ENCODE measurements around the gene B9D1. TPM values are rescaled to one million over a fixed set of nuclear protein-coding genes. Genes with fewer than 3 reads are reported as not detected.
A peak's percentile ranks its signal among the peaks of the same experiment; 100 is the strongest.

B9D1 gene
- total and polyA plus RNA-seq, 11 donors = 5.6 to 27.9 (median 10.7) TPM

- H3K4me1 ChIP-seq = peaks cover 10 to 43% (median 33%) of the 10 kb centered on the region in 12 donors
- H3K9me3 ChIP-seq = no peaks in the 10 kb centered on the region
- TF ChIP-seq CTCF (IDR thresholded peaks at IDR 0.05) = no peak
- no peak for TF ChIP-seq POLR2A (IDR thresholded peaks at IDR 0.05)
- H3K4me3 ChIP-seq = no peak overlapping the region
- no peaks in the 10 kb centered on the region for H3K27me3 ChIP-seq
- no peak overlapping the region for H3K27ac ChIP-seq
- intact Hi-C loops (cut with DNase I) = loop anchor here in 1 of 10 donors (5.0 kb wide), 1 partner anchor 87 kb away; no protein-coding TSS in a partner anchor
- H3K36me3 ChIP-seq = no peaks in the 10 kb centered on the region
- WGBS, 4 donors = 96 to 97% (median 97%) methylated on average over 9 of the region's 9 CpGs
- DNase-seq (peak in 1 of 5 donors; percentile 17), ATAC-seq (no peak)
Observed at GRCh38 chr17:19348806-19349205, 13.7 kb downstream of the B9D1 start.

GRCh38 chr17:19348081-19348650 lies 14.4 kb downstream of the B9D1 start:
- Histone ChIP-seq H3K4me3 (no peak overlapping the region), H3K27ac (peak overlapping the region in 1 of 12 donors; percentile 87), H3K4me1 (peaks cover 10 to 48% (median 33%) of the 10 kb centered on the region in 12 donors), H3K27me3 (no peaks in the 10 kb centered on the region), H3K9me3 (no peaks in the 10 kb centered on the region), H3K36me3 (no peaks in the 10 kb centered on the region)
- ATAC-seq = no peak
- intact Hi-C loops (cut with DNase I) = loop anchor here in 1 of 10 donors (5.0 kb wide), 1 partner anchor 86 kb away; no protein-coding TSS in a partner anchor
- no peak for TF ChIP-seq CTCF (IDR thresholded peaks at IDR 0.05)
- 87 to 93% (median 89%) methylated on average over 9 of the region's 9 CpGs for WGBS, 4 donors
- DNase-seq = peak in 1 of 5 donors; percentile 7

GRCh38 chr17:19347323-19348080 lies 15.0 kb downstream of the B9D1 start:
- Histone ChIP-seq H3K27me3 (no peaks in the 10 kb centered on the region), H3K36me3 (no peaks in the 10 kb centered on the region), H3K4me1 (peaks cover 10 to 54% (median 33%) of the 10 kb centered on the region in 12 donors), H3K4me3 (no peak overlapping the region), H3K9me3 (no peaks in the 10 kb centered on the region), H3K27ac (peak overlapping the region; percentile 26 to 87 (median 74))
- TF ChIP-seq CTCF (IDR thresholded peaks at IDR 0.05) = no peak
- no peak for TF ChIP-seq POLR2A (IDR thresholded peaks at IDR 0.05)
- ATAC-seq (no peak), DNase-seq (no peak)
- intact Hi-C loops (cut with DNase I) = loop anchor here in 1 of 10 donors (5.0 kb wide), 1 partner anchor 85 kb away; no protein-coding TSS in a partner anchor
- 58 to 88% (median 85%) methylated on average over 5 to 13 of the region's 13 CpGs for WGBS, 4 donors

Data from heart left ventricle (tissue), 16 donors.